Esophagus muscularis mucosa (tissue), 3 donors: Measurements from ENCODE around the gene PHLPP1.

Experiments
- POLR2A ChIP-seq: fragments of 450-650 bp; IDR thresholded peaks from one replicate; pipeline ENCODE4 v1.6.1; 2017; ENCODE audit warnings: antibody characterized with exemption, moderate library complexity, mild to moderate bottlenecking, low read depth
- TF ChIP-seq, protein P1 (sequence below), 3 experiments: fragments of 200-600 bp in 2 of 3; fragments of 450-650 bp in 1 of 3; sonication (generic) in 2 of 3; IDR thresholded peaks; one replicate each; pipeline ENCODE4 v1.5.1; 2017 to 2019; ENCODE audit warnings: antibody characterized with exemption in 3 of 3, mild to moderate bottlenecking in 2 of 3, moderate library complexity in 1 of 3

DNA sequence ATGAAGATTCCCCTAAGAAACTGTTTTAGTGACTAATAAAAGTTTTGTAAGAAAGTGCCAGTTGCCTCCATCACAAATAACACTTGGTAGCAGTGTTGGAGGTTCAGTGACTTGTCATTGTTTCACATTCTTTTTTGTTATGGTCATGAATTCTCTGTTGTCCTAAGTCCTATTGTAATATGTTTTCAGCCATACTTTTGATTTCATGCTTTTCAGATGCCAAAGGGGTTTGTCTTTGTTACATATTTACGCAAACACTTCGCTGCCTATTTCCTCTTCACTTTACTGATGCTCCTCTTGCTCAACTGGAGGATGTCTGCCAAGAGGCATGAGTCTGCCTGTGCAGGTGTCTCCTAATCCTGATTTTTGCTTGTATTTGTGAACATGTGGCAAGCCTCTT is 66.6 kb downstream of the PHLPP1 start:
- TF ChIP-seq, protein P1, sequence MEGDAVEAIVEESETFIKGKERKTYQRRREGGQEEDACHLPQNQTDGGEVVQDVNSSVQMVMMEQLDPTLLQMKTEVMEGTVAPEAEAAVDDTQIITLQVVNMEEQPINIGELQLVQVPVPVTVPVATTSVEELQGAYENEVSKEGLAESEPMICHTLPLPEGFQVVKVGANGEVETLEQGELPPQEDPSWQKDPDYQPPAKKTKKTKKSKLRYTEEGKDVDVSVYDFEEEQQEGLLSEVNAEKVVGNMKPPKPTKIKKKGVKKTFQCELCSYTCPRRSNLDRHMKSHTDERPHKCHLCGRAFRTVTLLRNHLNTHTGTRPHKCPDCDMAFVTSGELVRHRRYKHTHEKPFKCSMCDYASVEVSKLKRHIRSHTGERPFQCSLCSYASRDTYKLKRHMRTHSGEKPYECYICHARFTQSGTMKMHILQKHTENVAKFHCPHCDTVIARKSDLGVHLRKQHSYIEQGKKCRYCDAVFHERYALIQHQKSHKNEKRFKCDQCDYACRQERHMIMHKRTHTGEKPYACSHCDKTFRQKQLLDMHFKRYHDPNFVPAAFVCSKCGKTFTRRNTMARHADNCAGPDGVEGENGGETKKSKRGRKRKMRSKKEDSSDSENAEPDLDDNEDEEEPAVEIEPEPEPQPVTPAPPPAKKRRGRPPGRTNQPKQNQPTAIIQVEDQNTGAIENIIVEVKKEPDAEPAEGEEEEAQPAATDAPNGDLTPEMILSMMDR (IDR thresholded peaks at IDR 0.05) = no peak
- no peak for TF ChIP-seq POLR2A
